CD8-positive, alpha-beta memory T cell (primary cell): ENCODE measurements around the gene TMEM97. TPM values are rescaled to one million over a fixed set of nuclear protein-coding genes. Genes with fewer than 3 reads are reported as not detected.
"Not testable (repeated sequence)": the region's sequence is repeated elsewhere in the genome, so short reads cannot be mapped to it uniquely, and the experiment has no call there.

Experiments used
- CTCF ChIA-PET: fragments of 350-600 bp; sonication (Branson Sonifier 250); formaldehyde crosslinking; loops from one replicate; lab custom pipeline; 2021; ENCODE audit warnings: antibody characterized with exemption; lab: Charles Lee
- POLR2A ChIA-PET: fragments of 350-600 bp; sonication (Branson Sonifier 250); formaldehyde crosslinking; loops from one replicate; lab custom pipeline; 2021; ENCODE audit warnings: antibody characterized with exemption; lab: Charles Lee
- DNase-seq, 5 donors: peaks; one replicate each; pipeline versions ENCODE4 v3.0.0 to v3.0.0-alpha.2; 2020 to 2022; ENCODE audit warnings: mixed read lengths in 1 of 5
- H3K27ac ChIP-seq: one replicate; pipeline ENCODE4 v1.7.0; 2013; ENCODE audit warnings: low read depth, mild to moderate bottlenecking, low read length, moderate library complexity
- H3K27me3 ChIP-seq: 2 replicates; pipeline ENCODE4 v1.7.0; 2013; ENCODE audit warnings: low read length, mild to moderate bottlenecking; ENCODE audit not compliant: insufficient read depth, poor library complexity, severe bottlenecking
- H3K36me3 ChIP-seq: 2 replicates; pipeline ENCODE4 v1.7.0; 2013; ENCODE audit warnings: mild to moderate bottlenecking, low read length, moderate library complexity; ENCODE audit not compliant: insufficient read depth
- H3K4me1 ChIP-seq: 2 replicates; pipeline ENCODE4 v1.7.0; 2013; ENCODE audit warnings: mild to moderate bottlenecking, low read length, moderate library complexity; ENCODE audit not compliant: insufficient read depth
- H3K4me3 ChIP-seq: 2 replicates; pipeline ENCODE4 v1.7.0; 2013; ENCODE audit warnings: mild to moderate bottlenecking, low read length
- H3K9me3 ChIP-seq: 2 replicates; pipeline ENCODE4 v1.7.0; 2013; ENCODE audit warnings: mild to moderate bottlenecking, low read length
- H3K27ac Mint-ChIP-seq, 8 donors: one replicate each; pipeline ENCODE4 v1.8.0; 2020 to 2021; ENCODE audit warnings: mixed read lengths in 8 of 8, mild to moderate bottlenecking in 6 of 8, inconsistent platforms in 3 of 8, moderate library complexity in 3 of 8
- H3K27me3 Mint-ChIP-seq, 2 donors: one replicate each; pipeline ENCODE4 v1.8.0; 2020 to 2021; ENCODE audit warnings: mixed read lengths in 2 of 2, mild to moderate bottlenecking in 1 of 2, moderate library complexity in 1 of 2
- H3K36me3 Mint-ChIP-seq, 3 donors: one replicate each; pipeline ENCODE4 v1.8.0; 2020 to 2021; ENCODE audit warnings: mixed read lengths in 3 of 3, inconsistent platforms in 1 of 3, mild to moderate bottlenecking in 1 of 3
- H3K4me1 Mint-ChIP-seq, 3 donors: one replicate each; pipeline ENCODE4 v1.8.0; 2020 to 2021; ENCODE audit warnings: mixed read lengths in 3 of 3, inconsistent platforms in 1 of 3, mild to moderate bottlenecking in 1 of 3
- H3K4me3 Mint-ChIP-seq, 7 donors: one replicate each; pipeline ENCODE4 v1.8.0; 2020 to 2021; ENCODE audit warnings: mixed read lengths in 7 of 7, mild to moderate bottlenecking in 6 of 7, moderate library complexity in 4 of 7, inconsistent platforms in 2 of 7
- H3K9me3 Mint-ChIP-seq, 5 donors: one replicate each; pipeline ENCODE4 v1.8.0; 2020 to 2022; ENCODE audit warnings: mixed read lengths in 5 of 5, mild to moderate bottlenecking in 3 of 5, moderate library complexity in 2 of 5, inconsistent platforms in 1 of 5
- polyA plus RNA-seq: library from polyadenylated mRNA; unstranded; fragments of 300-500 nt; fragmentation: Illumina TruSeq; gene quantifications from one replicate; pipeline ENCODE4 v1.2.3, GENCODE V29; 2021
- total RNA-seq, 2 experiments: library from RNA; stranded (reverse); gene quantifications; one replicate each; pipeline ENCODE4 v1.2.3, GENCODE V29; 2021

The TMEM97 gene
- total and polyA plus RNA-seq, 3 experiments from 2014 or later, result 10.4 to 67.1 (median 64.9) TPM

GRCh38 chr17:28276011-28276410 lies 43.0 kb upstream of the TMEM97 start:
- H3K9me3 ChIP-seq, result no peaks in the 10 kb centered on the region
- no peaks in the 10 kb centered on the region for H3K36me3 ChIP-seq
- Mint-ChIP-seq H3K27ac (no peak overlapping the region), H3K9me3 (peaks cover 0 to 2% (median 0%) of the 10 kb centered on the region in 5 donors), H3K27me3 (peaks cover 23 to 57% of the 10 kb centered on the region in 2 donors), H3K4me1 (peaks cover 17 to 28% (median 26%) of the 10 kb centered on the region in 3 donors), H3K4me3 (no peak overlapping the region), H3K36me3 (no peaks in the 10 kb centered on the region)
- no peak overlapping the region for H3K27ac ChIP-seq
- ChIA-PET POLR2A (interaction anchor here (0.6 kb wide), 1 partner anchor 40 kb away, joined by 3 read pairs; no protein-coding TSS in a partner anchor), CTCF (interaction anchor here (2.4 kb wide), 1 partner anchor 25 kb away, joined by 10 read pairs; no protein-coding TSS in a partner anchor)
- peaks cover 18% of the 10 kb centered on the region for H3K4me1 ChIP-seq
- no peak overlapping the region for H3K4me3 ChIP-seq
- no peak for DNase-seq
- peaks cover 10% of the 10 kb centered on the region for H3K27me3 ChIP-seq

GRCh38 chr17:28279411-28279810 lies 39.6 kb upstream of the TMEM97 start:
- Mint-ChIP-seq H3K27me3 (peaks cover 17 to 31% of the 10 kb centered on the region in 2 donors), H3K4me3 (no peak overlapping the region), H3K4me1 (peaks cover 15 to 28% (median 26%) of the 10 kb centered on the region in 3 donors), H3K36me3 (no peaks in the 10 kb centered on the region), H3K9me3 (peaks cover 0 to 2% (median 0%) of the 10 kb centered on the region in 5 donors), H3K27ac (no peak overlapping the region)
- no peaks in the 10 kb centered on the region for H3K36me3 ChIP-seq
- no peaks in the 10 kb centered on the region for H3K9me3 ChIP-seq
- ChIA-PET POLR2A (no interaction called here), CTCF (no interaction called here)
- no peak overlapping the region for H3K27ac ChIP-seq
- peaks cover 10% of the 10 kb centered on the region for H3K27me3 ChIP-seq
- no peak for DNase-seq
- H3K4me1 ChIP-seq, result peaks cover 18% of the 10 kb centered on the region
- H3K4me3 ChIP-seq, result no peak overlapping the region

GRCh38 chr17:28280826-28281225 lies 38.2 kb upstream of the TMEM97 start:
- peaks cover 0 to 2% (median 0%) of the 10 kb centered on the region in 5 donors for H3K9me3 Mint-ChIP-seq
- Histone ChIP-seq H3K4me1 (peaks cover 18% of the 10 kb centered on the region), H3K27me3 (peaks cover 5% of the 10 kb centered on the region), H3K27ac (no peak overlapping the region), H3K36me3 (no peaks in the 10 kb centered on the region), H3K9me3 (no peaks in the 10 kb centered on the region), H3K4me3 (no peak overlapping the region)
- H3K36me3 Mint-ChIP-seq, result no peaks in the 10 kb centered on the region
- no peak overlapping the region for H3K27ac Mint-ChIP-seq
- DNase-seq, result no peak
- ChIA-PET CTCF (no interaction called here), POLR2A (no interaction called here)
- H3K4me1 Mint-ChIP-seq, result peaks cover 9 to 18% (median 15%) of the 10 kb centered on the region in 3 donors
- no peak overlapping the region for H3K4me3 Mint-ChIP-seq
- H3K27me3 Mint-ChIP-seq, result peaks cover 10 to 21% of the 10 kb centered on the region in 2 donors

GRCh38 chr17:28282596-28282995 lies 36.4 kb upstream of the TMEM97 start:
- no peaks in the 10 kb centered on the region for H3K9me3 ChIP-seq
- no peak for DNase-seq
- peaks cover 11% of the 10 kb centered on the region for H3K4me1 ChIP-seq
- no peak overlapping the region for H3K27ac ChIP-seq
- H3K36me3 ChIP-seq, result no peaks in the 10 kb centered on the region
- Mint-ChIP-seq H3K9me3 (peaks cover 0 to 2% (median 0%) of the 10 kb centered on the region in 5 donors), H3K36me3 (no peaks in the 10 kb centered on the region), H3K27me3 (peaks cover 5 to 12% of the 10 kb centered on the region in 2 donors), H3K27ac (no peak overlapping the region), H3K4me1 (peaks cover 9 to 12% (median 11%) of the 10 kb centered on the region in 3 donors), H3K4me3 (no peak overlapping the region)
- no peak overlapping the region for H3K4me3 ChIP-seq
- H3K27me3 ChIP-seq, result no peaks in the 10 kb centered on the region
- CTCF ChIA-PET, result no interaction called here
- POLR2A ChIA-PET, result no interaction called here

- no peak overlapping the region for H3K27ac Mint-ChIP-seq
- no peaks in the 10 kb centered on the region for H3K9me3 ChIP-seq
- no peaks in the 10 kb centered on the region for H3K4me1 Mint-ChIP-seq
- no peaks in the 10 kb centered on the region for H3K9me3 Mint-ChIP-seq
- ChIA-PET CTCF (no interaction called here), POLR2A (no interaction called here)
- peaks cover 3 to 4% of the 10 kb centered on the region in 2 donors for H3K27me3 Mint-ChIP-seq
- H3K4me1 ChIP-seq, result no peaks in the 10 kb centered on the region
- no peaks in the 10 kb centered on the region for H3K36me3 ChIP-seq
- DNase-seq, result no peak
- no peak overlapping the region for H3K4me3 ChIP-seq
- no peak overlapping the region for H3K4me3 Mint-ChIP-seq
- H3K27ac ChIP-seq, result no peak overlapping the region
- H3K27me3 ChIP-seq, result no peaks in the 10 kb centered on the region
- no peaks in the 10 kb centered on the region for H3K36me3 Mint-ChIP-seq
Observed at GRCh38 chr17:28285965-28286364, 33.0 kb upstream of the TMEM97 start.

- Histone ChIP-seq H3K27ac (no peak overlapping the region), H3K27me3 (no peaks in the 10 kb centered on the region), H3K4me1 (no peaks in the 10 kb centered on the region), H3K36me3 (no peaks in the 10 kb centered on the region), H3K9me3 (no peaks in the 10 kb centered on the region), H3K4me3 (no peak overlapping the region)
- Mint-ChIP-seq H3K27ac (no peak overlapping the region), H3K4me3 (no peak overlapping the region), H3K4me1 (no peaks in the 10 kb centered on the region), H3K9me3 (no peaks in the 10 kb centered on the region), H3K27me3 (peaks cover 8 to 20% of the 10 kb centered on the region in 2 donors), H3K36me3 (no peaks in the 10 kb centered on the region)
- ChIA-PET POLR2A (no interaction called here), CTCF (no interaction called here)
- no peak for DNase-seq
Observed at GRCh38 chr17:28290703-28291102, 28.3 kb upstream of the TMEM97 start.

GRCh38 chr17:28291780-28292330 lies 27.1 kb upstream of the TMEM97 start:
- peaks cover 11 to 22% of the 10 kb centered on the region in 2 donors for H3K27me3 Mint-ChIP-seq
- H3K4me3 Mint-ChIP-seq, result no peak overlapping the region
- no peaks in the 10 kb centered on the region for H3K9me3 ChIP-seq
- H3K9me3 Mint-ChIP-seq, result no peaks in the 10 kb centered on the region
- H3K27me3 ChIP-seq, result no peaks in the 10 kb centered on the region
- DNase-seq, result no peak
- H3K36me3 Mint-ChIP-seq, result no peaks in the 10 kb centered on the region
- CTCF ChIA-PET, result no interaction called here
- no peaks in the 10 kb centered on the region for H3K4me1 ChIP-seq
- H3K36me3 ChIP-seq, result no peaks in the 10 kb centered on the region
- H3K4me3 ChIP-seq, result no peak overlapping the region
- H3K4me1 Mint-ChIP-seq, result no peaks in the 10 kb centered on the region
- no peak overlapping the region for H3K27ac Mint-ChIP-seq
- POLR2A ChIA-PET, result no interaction called here
- H3K27ac ChIP-seq, result no peak overlapping the region

GRCh38 chr17:28292878-28293277 lies 26.1 kb upstream of the TMEM97 start:
- H3K4me3 ChIP-seq, H3K27ac Mint-ChIP-seq, POLR2A ChIA-PET, H3K4me1 ChIP-seq, H3K4me1 Mint-ChIP-seq, H3K27ac ChIP-seq, H3K36me3 Mint-ChIP-seq, H3K36me3 ChIP-seq, CTCF ChIA-PET, H3K9me3 Mint-ChIP-seq, H3K27me3 ChIP-seq, H3K4me3 Mint-ChIP-seq, DNase-seq, H3K9me3 ChIP-seq: not testable (repeated sequence)
- H3K27me3 Mint-ChIP-seq, result peaks cover 11 to 22% of the 10 kb centered on the region in 2 donors
